Stimulated activated CD8-positive, alpha-beta memory T cell treated with anti-CD3 and anti-CD28 coated beads, Interleukin-2, amount 100 ng/mL, for 48 hours (primary cell): Measurements from ENCODE around the gene USP44.
"Not testable (repeated sequence)": the region's sequence is repeated elsewhere in the genome, so short reads cannot be mapped to it uniquely, and the experiment has no call there.

Experiments
- DNase-seq, 2 donors: peaks; one replicate each; pipeline ENCODE4 v3.0.0-alpha.2; 2020; ENCODE audit warnings: low read depth in 2 of 2

USP44 gene

GRCh38 chr12:95551305-95551704 is at the start of gene USP44:
TSS of gene USP44 (minus strand) at chr12:95551476. CDS start at chr12:95534256, 17,220 bp downstream.
- no peak for DNase-seq

GRCh38 chr12:95600567-95600966 is 49.3 kb upstream of the USP44 start:
- DNase-seq: no peak

GRCh38 chr12:95599880-95600279 is 48.6 kb upstream of the USP44 start:
- no peak for DNase-seq

GRCh38 chr12:95594136-95594535 is 42.9 kb upstream of the USP44 start:
- no peak for DNase-seq

- no peak for DNase-seq
Measured at GRCh38 chr12:95593266-95593871, 42.1 kb upstream of the USP44 start.

GRCh38 chr12:95591731-95592130 is 40.5 kb upstream of the USP44 start:
- no peak for DNase-seq

- no peak for DNase-seq
Measured at GRCh38 chr12:95590775-95591174, 39.5 kb upstream of the USP44 start.

GRCh38 chr12:95583933-95584332 is 32.7 kb upstream of the USP44 start:
- no peak for DNase-seq

- no peak for DNase-seq
Measured at GRCh38 chr12:95582230-95583058, 31.2 kb upstream of the USP44 start.

GRCh38 chr12:95577820-95578219 is 26.5 kb upstream of the USP44 start:
- no peak for DNase-seq

GRCh38 chr12:95574799-95575452 is 23.6 kb upstream of the USP44 start:
- no peak for DNase-seq

- no peak for DNase-seq
Measured at GRCh38 chr12:95573951-95574576, 22.8 kb upstream of the USP44 start.

GRCh38 chr12:95571369-95571768 is 20.1 kb upstream of the USP44 start:
- no peak for DNase-seq

GRCh38 chr12:95568045-95568444 is 16.8 kb upstream of the USP44 start:
- DNase-seq: not testable (repeated sequence)

GRCh38 chr12:95557625-95558024 is 6.3 kb upstream of the USP44 start:
- DNase-seq: no peak

GRCh38 chr12:95554532-95555071 is 3.3 kb upstream of the USP44 start:
- no peak for DNase-seq

GRCh38 chr12:95553197-95553943 is 2.1 kb upstream of the USP44 start:
- DNase-seq: no peak

GRCh38 chr12:95551913-95552516 is 739 bp upstream of the USP44 start:
- no peak for DNase-seq

GRCh38 chr12:95549392-95550084 is 1.7 kb downstream of the USP44 start:
- no peak for DNase-seq
